Skeletal muscle satellite cell (primary cell): ENCODE results near the gene WDR7.

Source experiments
- H3K27me3 ChIP-seq: 2 replicates; pipeline ENCODE4 v1.7.0; 2013; ENCODE audit warnings: low read length; ENCODE audit not compliant: control insufficient read depth, insufficient read depth
- H3K36me3 ChIP-seq: 2 replicates; pipeline ENCODE4 v1.7.0; 2013; ENCODE audit warnings: mild to moderate bottlenecking, control low read depth, low read length; ENCODE audit not compliant: insufficient read depth
- H3K4me1 ChIP-seq: 2 replicates; pipeline ENCODE4 v1.7.0; 2013; ENCODE audit warnings: low read length; ENCODE audit not compliant: control insufficient read depth, insufficient read depth
- H3K4me2 ChIP-seq: 2 replicates; pipeline ENCODE4 v1.7.0; 2013; ENCODE audit warnings: mild to moderate bottlenecking, low read length
- H3K4me3 ChIP-seq: 2 replicates; pipeline ENCODE4 v1.7.0; 2013; ENCODE audit warnings: low read length
- H3K9ac ChIP-seq: 2 replicates; pipeline ENCODE4 v1.7.0; 2013; ENCODE audit warnings: mild to moderate bottlenecking, low read depth, low read length, moderate library complexity
- H3K9me3 ChIP-seq: replicated peaks from 2 replicates; pipeline ENCODE4 v1.7.0; 2013; ENCODE audit warnings: mild to moderate bottlenecking, control low read depth, low read length

The WDR7 gene

GRCh38 chr18:57027190-57027708 lies 376.1 kb downstream of the WDR7 start:
- Histone ChIP-seq H3K9me3 (no peaks in the 10 kb centered on the region), H3K4me2 (no peak overlapping the region), H3K36me3 (peaks cover 11% of the 10 kb centered on the region), H3K4me1 (no peaks in the 10 kb centered on the region), H3K4me3 (no peak overlapping the region), H3K9ac (no peak overlapping the region), H3K27me3 (no peaks in the 10 kb centered on the region)

GRCh38 chr18:57029761-57030160 lies 378.6 kb downstream of the WDR7 start:
- Histone ChIP-seq H3K36me3 (peaks cover 11% of the 10 kb centered on the region), H3K9ac (no peak overlapping the region), H3K4me3 (no peak overlapping the region), H3K4me2 (no peak overlapping the region), H3K9me3 (no peaks in the 10 kb centered on the region), H3K4me1 (no peaks in the 10 kb centered on the region), H3K27me3 (no peaks in the 10 kb centered on the region)

GRCh38 chr18:57030417-57030816 lies 379.3 kb downstream of the WDR7 start:
- H3K4me3 ChIP-seq: no peak overlapping the region
- H3K9ac ChIP-seq: no peak overlapping the region
- H3K4me1 ChIP-seq: no peaks in the 10 kb centered on the region
- H3K36me3 ChIP-seq: peaks cover 11% of the 10 kb centered on the region
- H3K27me3 ChIP-seq: no peaks in the 10 kb centered on the region
- no peaks in the 10 kb centered on the region for H3K9me3 ChIP-seq
- H3K4me2 ChIP-seq: no peak overlapping the region

- no peak overlapping the region for H3K9ac ChIP-seq
- no peaks in the 10 kb centered on the region for H3K36me3 ChIP-seq
- H3K4me3 ChIP-seq: no peak overlapping the region
- H3K27me3 ChIP-seq: no peaks in the 10 kb centered on the region
- no peak overlapping the region for H3K4me2 ChIP-seq
- no peaks in the 10 kb centered on the region for H3K9me3 ChIP-seq
- H3K4me1 ChIP-seq: no peaks in the 10 kb centered on the region
Observed at GRCh38 chr18:57035590-57035989, 384.4 kb downstream of the WDR7 start.

- Histone ChIP-seq H3K4me2 (no peak overlapping the region), H3K4me1 (no peaks in the 10 kb centered on the region), H3K9me3 (no peaks in the 10 kb centered on the region), H3K9ac (no peak overlapping the region), H3K27me3 (no peaks in the 10 kb centered on the region), H3K4me3 (no peak overlapping the region), H3K36me3 (no peaks in the 10 kb centered on the region)
Observed at GRCh38 chr18:57038395-57038794, 387.2 kb downstream of the WDR7 start.

GRCh38 chr18:57040175-57040574 lies 389.0 kb downstream of the WDR7 start:
- no peaks in the 10 kb centered on the region for H3K36me3 ChIP-seq
- H3K4me1 ChIP-seq: no peaks in the 10 kb centered on the region
- no peaks in the 10 kb centered on the region for H3K9me3 ChIP-seq
- no peak overlapping the region for H3K4me3 ChIP-seq
- no peak overlapping the region for H3K9ac ChIP-seq
- H3K27me3 ChIP-seq: no peaks in the 10 kb centered on the region
- no peak overlapping the region for H3K4me2 ChIP-seq

GRCh38 chr18:57043241-57043640 lies 392.1 kb downstream of the WDR7 start:
- Histone ChIP-seq H3K27me3 (no peaks in the 10 kb centered on the region), H3K36me3 (no peaks in the 10 kb centered on the region), H3K4me1 (no peaks in the 10 kb centered on the region), H3K4me3 (no peak overlapping the region), H3K9me3 (no peaks in the 10 kb centered on the region), H3K9ac (no peak overlapping the region), H3K4me2 (no peak overlapping the region)

GRCh38 chr18:57048351-57048750 lies 397.2 kb downstream of the WDR7 start:
- H3K9me3 ChIP-seq: no peaks in the 10 kb centered on the region
- no peaks in the 10 kb centered on the region for H3K36me3 ChIP-seq
- H3K4me1 ChIP-seq: no peaks in the 10 kb centered on the region
- H3K27me3 ChIP-seq: no peaks in the 10 kb centered on the region
- H3K4me3 ChIP-seq: no peak overlapping the region
- no peak overlapping the region for H3K4me2 ChIP-seq
- no peak overlapping the region for H3K9ac ChIP-seq

- no peaks in the 10 kb centered on the region for H3K36me3 ChIP-seq
- no peak overlapping the region for H3K4me2 ChIP-seq
- no peak overlapping the region for H3K9ac ChIP-seq
- no peaks in the 10 kb centered on the region for H3K9me3 ChIP-seq
- no peak overlapping the region for H3K4me3 ChIP-seq
- peaks cover 3% of the 10 kb centered on the region for H3K27me3 ChIP-seq
- no peaks in the 10 kb centered on the region for H3K4me1 ChIP-seq
Observed at GRCh38 chr18:57048859-57049258, 397.7 kb downstream of the WDR7 start.

- Histone ChIP-seq H3K9me3 (no peaks in the 10 kb centered on the region), H3K4me3 (no peak overlapping the region), H3K27me3 (peaks cover 3% of the 10 kb centered on the region), H3K9ac (no peak overlapping the region), H3K36me3 (no peaks in the 10 kb centered on the region), H3K4me1 (no peaks in the 10 kb centered on the region), H3K4me2 (no peak overlapping the region)
Observed at GRCh38 chr18:57050310-57050949, 399.3 kb downstream of the WDR7 start.

- Histone ChIP-seq H3K27me3 (peaks cover 3% of the 10 kb centered on the region), H3K4me3 (no peak overlapping the region), H3K4me2 (no peak overlapping the region), H3K9ac (no peak overlapping the region), H3K36me3 (no peaks in the 10 kb centered on the region), H3K4me1 (no peaks in the 10 kb centered on the region), H3K9me3 (no peaks in the 10 kb centered on the region)
Observed at GRCh38 chr18:57051021-57051656, 400.0 kb downstream of the WDR7 start.

GRCh38 chr18:57051657-57052044 lies 400.5 kb downstream of the WDR7 start:
- Histone ChIP-seq H3K4me1 (no peaks in the 10 kb centered on the region), H3K4me3 (no peak overlapping the region), H3K9me3 (no peaks in the 10 kb centered on the region), H3K9ac (no peak overlapping the region), H3K27me3 (peaks cover 3% of the 10 kb centered on the region), H3K36me3 (no peaks in the 10 kb centered on the region), H3K4me2 (no peak overlapping the region)
